Measurements from ENCODE around the gene IQCK. TPM values are rescaled to one million over a fixed set of nuclear protein-coding genes. Genes with fewer than 3 reads are reported as not detected.
"Not testable (repeated sequence)": the region's sequence is repeated elsewhere in the genome, so short reads cannot be mapped to it uniquely, and the experiment has no call there.

IQCK gene
- total and polyA plus RNA-seq, 2 experiments from 2014 or later = 13.2 to 13.9 TPM

DNA sequence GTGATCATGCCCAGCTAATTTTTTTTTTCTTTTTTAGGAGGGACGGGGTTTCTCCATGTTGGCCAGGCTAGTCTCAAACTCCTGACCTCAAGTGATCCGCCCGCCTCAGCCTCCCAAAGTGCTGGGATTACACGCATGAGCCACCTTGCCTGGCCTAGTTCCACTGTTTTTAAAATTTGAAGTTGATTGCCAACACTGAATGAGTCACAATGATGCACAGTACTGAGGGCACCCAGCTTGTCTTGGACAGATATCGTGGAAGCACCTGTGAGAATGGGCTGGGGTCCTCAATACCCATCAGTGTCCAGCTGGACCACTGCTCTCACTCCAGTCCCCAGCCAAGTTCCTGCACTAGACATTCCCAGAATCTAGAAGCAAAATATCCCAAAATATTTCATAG is 2.5 kb upstream of the IQCK start:
- H3K4me3 ChIP-seq = no peak overlapping the region
- peaks cover 8% of the 10 kb centered on the region for H3K36me3 ChIP-seq
- H3K9me3 ChIP-seq (ENCODE audit: low read depth) = no peaks in the 10 kb centered on the region
- H3K27ac ChIP-seq = no peak overlapping the region
- no peak for DNase-seq (ENCODE audit: low read depth in 1 of 2, low spot score in 1 of 2)
- H3K4me1 ChIP-seq (ENCODE audit: low read depth) = peaks cover 6% of the 10 kb centered on the region
- TF ChIP-seq, protein P1, sequence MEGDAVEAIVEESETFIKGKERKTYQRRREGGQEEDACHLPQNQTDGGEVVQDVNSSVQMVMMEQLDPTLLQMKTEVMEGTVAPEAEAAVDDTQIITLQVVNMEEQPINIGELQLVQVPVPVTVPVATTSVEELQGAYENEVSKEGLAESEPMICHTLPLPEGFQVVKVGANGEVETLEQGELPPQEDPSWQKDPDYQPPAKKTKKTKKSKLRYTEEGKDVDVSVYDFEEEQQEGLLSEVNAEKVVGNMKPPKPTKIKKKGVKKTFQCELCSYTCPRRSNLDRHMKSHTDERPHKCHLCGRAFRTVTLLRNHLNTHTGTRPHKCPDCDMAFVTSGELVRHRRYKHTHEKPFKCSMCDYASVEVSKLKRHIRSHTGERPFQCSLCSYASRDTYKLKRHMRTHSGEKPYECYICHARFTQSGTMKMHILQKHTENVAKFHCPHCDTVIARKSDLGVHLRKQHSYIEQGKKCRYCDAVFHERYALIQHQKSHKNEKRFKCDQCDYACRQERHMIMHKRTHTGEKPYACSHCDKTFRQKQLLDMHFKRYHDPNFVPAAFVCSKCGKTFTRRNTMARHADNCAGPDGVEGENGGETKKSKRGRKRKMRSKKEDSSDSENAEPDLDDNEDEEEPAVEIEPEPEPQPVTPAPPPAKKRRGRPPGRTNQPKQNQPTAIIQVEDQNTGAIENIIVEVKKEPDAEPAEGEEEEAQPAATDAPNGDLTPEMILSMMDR (IDR thresholded peaks at IDR 0.05; ENCODE audit: low read depth, low read length) = no peak
- no peaks in the 10 kb centered on the region for H3K27me3 ChIP-seq

DNA sequence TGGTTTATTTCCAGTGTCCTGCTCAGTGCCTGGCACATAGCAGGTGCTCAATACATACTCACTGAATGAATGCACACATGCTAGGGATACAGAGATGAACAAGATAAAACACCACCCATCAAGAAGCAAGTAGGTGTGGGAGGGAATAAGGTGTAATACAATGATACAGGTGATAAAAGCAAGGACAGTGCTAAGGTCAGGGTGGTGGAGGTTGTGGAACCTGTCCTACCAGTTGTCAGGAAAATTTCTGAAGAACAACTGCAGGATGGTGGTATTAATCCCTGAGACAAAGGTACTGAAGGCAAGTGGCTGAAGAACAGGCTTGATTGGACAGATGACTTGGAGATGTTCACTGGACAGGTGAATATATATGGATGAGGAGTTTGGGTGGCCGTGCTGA is 1.9 kb upstream of the IQCK start:
- H3K4me1 ChIP-seq (ENCODE audit: low read depth) = peaks cover 6% of the 10 kb centered on the region
- H3K27ac ChIP-seq = no peak overlapping the region
- no peak for DNase-seq (ENCODE audit: low read depth in 1 of 2, low spot score in 1 of 2)
- no peaks in the 10 kb centered on the region for H3K9me3 ChIP-seq (ENCODE audit: low read depth)
- no peak overlapping the region for H3K4me3 ChIP-seq
- H3K36me3 ChIP-seq = peaks cover 8% of the 10 kb centered on the region
- no peaks in the 10 kb centered on the region for H3K27me3 ChIP-seq
- TF ChIP-seq, protein P1 (IDR thresholded peaks at IDR 0.05; ENCODE audit: low read depth, low read length) = no peak

DNA sequence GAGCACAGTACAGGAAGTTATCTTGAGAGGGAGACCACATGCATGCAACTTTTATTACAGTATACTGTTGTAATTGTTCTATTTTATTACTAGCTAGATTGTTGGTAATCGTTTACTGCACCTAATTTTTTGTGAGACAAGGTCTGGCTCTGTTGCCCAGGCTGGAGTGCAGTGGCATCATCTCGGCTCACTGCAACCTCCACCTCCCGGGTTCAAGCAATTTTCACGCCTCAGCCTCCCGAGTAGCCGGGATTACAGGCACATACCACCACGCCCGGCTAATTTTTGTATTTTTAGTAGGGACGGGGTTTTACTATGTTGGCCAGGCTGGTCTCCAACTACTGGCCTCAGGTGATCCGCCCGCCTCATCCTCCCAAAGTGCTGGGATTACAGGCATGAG is 1.3 kb upstream of the IQCK start:
- H3K27ac ChIP-seq; DNase-seq (ENCODE audit: low read depth in 1 of 2, low spot score in 1 of 2); H3K4me1 ChIP-seq (ENCODE audit: low read depth); H3K36me3 ChIP-seq; H3K9me3 ChIP-seq (ENCODE audit: low read depth); H3K27me3 ChIP-seq: not testable (repeated sequence)
- H3K4me3 ChIP-seq = peak overlapping the region; percentile 96

DNA sequence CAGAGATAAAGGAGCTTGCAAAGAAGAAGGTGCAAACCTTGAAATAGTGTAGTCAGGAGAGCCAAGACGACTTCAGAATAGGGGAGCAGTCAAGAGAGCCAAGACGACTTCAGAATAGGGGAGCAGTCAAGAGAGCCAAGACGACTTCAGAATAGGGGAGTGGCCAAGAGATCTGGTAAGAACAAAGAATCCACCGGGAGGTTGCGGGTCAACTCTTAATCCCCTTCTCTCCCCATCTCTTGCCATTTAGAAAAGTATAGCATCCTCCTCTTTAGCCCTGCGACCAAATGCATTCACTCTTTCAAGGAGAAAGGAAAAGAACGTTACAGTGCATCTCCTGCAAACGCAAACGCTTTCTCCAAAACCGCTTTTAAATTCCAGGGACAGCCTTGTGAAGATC is 757 bp upstream of the IQCK start:
- TF ChIP-seq, protein P1 (IDR thresholded peaks at IDR 0.05; ENCODE audit: low read depth, low read length) = no peak
- H3K27me3 ChIP-seq = no peaks in the 10 kb centered on the region
- peaks cover 8% of the 10 kb centered on the region for H3K36me3 ChIP-seq
- peak overlapping the region; percentile 55 for H3K27ac ChIP-seq
- peak overlapping the region; percentile 96 for H3K4me3 ChIP-seq
- no peaks in the 10 kb centered on the region for H3K9me3 ChIP-seq (ENCODE audit: low read depth)
- no peak for DNase-seq (ENCODE audit: low read depth in 1 of 2, low spot score in 1 of 2)
- H3K4me1 ChIP-seq (ENCODE audit: low read depth) = peaks cover 6% of the 10 kb centered on the region

DNA sequence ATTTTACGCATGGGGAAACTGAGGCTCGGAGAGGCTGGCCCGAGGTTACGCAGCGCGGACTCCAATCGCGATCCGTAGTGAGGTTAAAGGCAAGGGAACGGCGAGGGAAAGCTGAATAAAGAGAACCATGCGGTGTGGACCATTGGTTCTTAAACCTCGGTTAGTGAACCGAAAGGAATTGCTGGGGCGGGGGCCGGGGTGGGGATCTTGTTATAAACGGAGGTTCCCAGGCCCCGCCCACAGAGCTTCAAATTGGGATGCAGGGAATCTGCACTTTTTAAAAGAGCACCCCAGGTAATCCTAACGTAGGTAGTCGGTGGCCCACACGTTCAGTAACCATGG is 524 bp downstream of the IQCK start:
- Histone ChIP-seq H3K36me3 (peaks cover 3% of the 10 kb centered on the region), H3K4me3 (peak overlapping the region; percentile 96), H3K4me1 (ENCODE audit: low read depth) (peaks cover 6% of the 10 kb centered on the region), H3K27ac (peak overlapping the region; percentile 51), H3K27me3 (no peaks in the 10 kb centered on the region), H3K9me3 (ENCODE audit: low read depth) (no peaks in the 10 kb centered on the region)
- no peak for DNase-seq (ENCODE audit: low read depth in 1 of 2, low spot score in 1 of 2)
- TF ChIP-seq, protein P1 (IDR thresholded peaks at IDR 0.05; ENCODE audit: low read depth, low read length) = no peak

DNA sequence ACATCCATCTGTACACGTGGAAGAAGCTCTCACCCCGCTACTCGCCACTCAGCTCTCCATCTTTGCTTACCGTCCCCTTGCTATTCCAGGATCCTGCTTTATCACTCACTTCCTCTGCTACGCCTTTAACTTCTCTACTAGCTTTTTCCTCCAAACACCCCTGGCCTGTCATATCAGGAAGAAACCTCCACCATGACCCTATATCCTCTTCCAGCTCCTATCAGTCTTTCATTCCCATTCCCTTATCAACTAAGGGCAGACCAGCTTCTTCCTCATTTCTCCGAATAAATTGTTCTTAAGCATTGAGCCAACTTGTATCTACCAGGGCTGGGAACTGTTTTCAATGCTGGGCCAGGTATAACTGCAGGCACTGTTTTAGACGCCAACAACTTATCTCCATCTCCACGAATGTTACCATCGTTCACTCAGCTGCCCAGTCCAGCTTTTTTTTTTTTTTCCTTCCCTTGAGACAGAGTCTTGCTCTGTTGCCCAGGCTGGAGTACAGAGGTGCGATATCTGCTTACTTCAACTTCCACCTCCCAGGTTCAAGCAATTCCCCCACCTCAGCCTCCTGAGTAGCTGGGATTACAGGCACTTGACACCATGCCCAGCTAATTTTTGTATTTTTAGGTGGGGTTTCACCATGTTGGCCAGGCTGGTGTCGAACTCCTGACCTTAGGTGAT is 4.3 kb downstream of the IQCK start:
- Histone ChIP-seq H3K27me3 (no peaks in the 10 kb centered on the region), H3K36me3 (no peaks in the 10 kb centered on the region), H3K9me3 (ENCODE audit: low read depth) (no peaks in the 10 kb centered on the region), H3K27ac (no peak overlapping the region), H3K4me1 (ENCODE audit: low read depth) (no peaks in the 10 kb centered on the region), H3K4me3 (no peak overlapping the region)
- TF ChIP-seq, protein P1 (IDR thresholded peaks at IDR 0.05; ENCODE audit: low read depth, low read length) = no peak
- no peak for DNase-seq (ENCODE audit: low read depth in 1 of 2, low spot score in 1 of 2)
